HG02798 (cell line): ENCODE measurements around the gene FAM219B.
A peak's percentile ranks its signal among the peaks of the same experiment; 100 is the strongest.
"Not testable (repeated sequence)": the region's sequence is repeated elsewhere in the genome, so short reads cannot be mapped to it uniquely, and the experiment has no call there.

Experiments
- ATAC-seq: cut with Tn5 transposase; IDR thresholded peaks from one replicate; pipeline ENCODE4 v1.9.1; 2021; ENCODE audit warnings: mild to moderate bottlenecking; ENCODE audit not compliant: unreplicated experiment, poor library complexity

Gene FAM219B

GRCh38 chr15:74904190-74904805 lies 2.4 kb downstream of the FAM219B start:
- no peak for ATAC-seq

DNA sequence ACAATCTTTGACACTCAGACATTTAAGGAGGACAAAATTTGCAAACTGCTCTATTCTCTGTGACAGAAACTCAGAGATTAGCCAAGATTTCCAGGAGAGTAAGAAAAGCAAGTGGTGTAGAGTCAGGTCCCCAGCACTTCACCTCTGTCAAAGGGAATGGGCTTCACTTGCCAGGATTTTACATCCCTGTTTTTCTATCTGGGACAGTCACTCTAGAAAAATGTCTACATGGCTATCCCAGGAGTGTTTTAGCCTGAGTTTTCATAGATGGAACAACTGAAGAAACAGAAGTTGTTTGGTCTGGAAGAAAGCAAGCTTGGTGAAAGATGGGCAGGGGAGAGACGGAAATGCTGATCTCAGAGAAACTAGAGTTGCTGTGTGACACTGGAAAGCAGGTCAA lies 3.0 kb downstream of the FAM219B start:
- no peak for ATAC-seq

DNA sequence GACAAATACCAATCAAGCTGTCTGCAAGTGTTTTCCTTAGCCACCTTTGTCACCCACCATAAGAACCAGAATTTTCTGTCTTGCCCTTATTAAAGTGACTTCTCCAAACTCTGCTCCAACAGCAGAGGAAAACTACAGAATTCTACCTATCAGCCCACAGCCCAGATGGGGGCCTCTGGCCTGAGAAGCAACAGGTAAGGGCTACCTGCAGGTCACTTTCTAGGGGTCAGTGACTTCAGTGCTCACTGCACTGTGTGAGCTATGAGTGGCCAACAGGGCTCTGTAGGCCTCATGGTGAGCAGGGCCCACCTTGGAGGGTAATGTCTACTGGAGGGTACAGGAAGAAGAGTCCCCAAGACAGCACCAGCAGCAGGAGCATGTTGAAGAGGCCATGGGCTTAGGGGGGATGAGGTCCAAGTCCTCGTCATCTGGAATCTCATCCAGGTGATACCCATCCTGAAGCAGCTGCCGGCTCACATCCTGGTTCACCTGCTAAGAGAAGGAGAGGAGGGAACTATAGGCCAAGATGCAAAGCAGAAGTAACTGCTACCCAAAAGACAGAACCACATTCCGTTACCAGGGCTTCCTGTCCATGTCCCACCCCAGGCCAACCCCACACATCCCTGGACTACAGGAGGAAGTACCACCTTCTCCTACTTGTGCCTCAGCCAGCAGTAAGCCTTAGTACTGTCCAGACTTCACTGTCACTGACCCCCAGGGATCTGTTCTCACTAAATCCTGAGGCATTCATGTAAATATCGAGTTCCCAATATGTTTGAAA lies 4.2 kb downstream of the FAM219B start:
- no peak for ATAC-seq

DNA sequence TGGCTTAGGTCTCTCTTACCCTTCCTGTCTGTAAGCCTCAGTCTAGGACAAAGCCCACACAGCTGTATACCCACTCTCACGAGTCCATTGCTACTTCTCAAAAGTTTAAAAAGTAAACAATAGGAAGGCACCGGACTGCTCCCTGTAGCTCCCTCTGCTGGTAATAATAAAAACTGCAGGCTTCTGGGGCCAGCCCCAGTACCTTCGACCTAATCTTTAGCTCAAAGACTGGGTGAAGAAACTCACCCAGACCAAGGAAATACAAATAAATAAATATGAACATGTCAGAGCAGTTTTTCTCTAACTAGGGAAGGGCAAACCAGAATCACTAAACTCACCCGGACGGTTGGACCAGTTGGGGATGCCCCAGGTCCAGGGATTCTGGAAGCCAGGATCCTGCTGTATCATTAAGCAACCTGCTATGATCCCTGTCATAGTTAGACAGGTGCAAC lies 5.0 kb downstream of the FAM219B start:
- no peak for ATAC-seq

- ATAC-seq: no peak
Measured at GRCh38 chr15:74897300-74897701, 9.3 kb downstream of the FAM219B start.

GRCh38 chr15:74896316-74896715 lies 10.3 kb downstream of the FAM219B start:
- no peak for ATAC-seq

GRCh38 chr15:74895830-74896229 lies 10.8 kb downstream of the FAM219B start:
- ATAC-seq: no peak

- not testable (repeated sequence) for ATAC-seq
Measured at GRCh38 chr15:74894383-74894782, 12.3 kb downstream of the FAM219B start.

DNA sequence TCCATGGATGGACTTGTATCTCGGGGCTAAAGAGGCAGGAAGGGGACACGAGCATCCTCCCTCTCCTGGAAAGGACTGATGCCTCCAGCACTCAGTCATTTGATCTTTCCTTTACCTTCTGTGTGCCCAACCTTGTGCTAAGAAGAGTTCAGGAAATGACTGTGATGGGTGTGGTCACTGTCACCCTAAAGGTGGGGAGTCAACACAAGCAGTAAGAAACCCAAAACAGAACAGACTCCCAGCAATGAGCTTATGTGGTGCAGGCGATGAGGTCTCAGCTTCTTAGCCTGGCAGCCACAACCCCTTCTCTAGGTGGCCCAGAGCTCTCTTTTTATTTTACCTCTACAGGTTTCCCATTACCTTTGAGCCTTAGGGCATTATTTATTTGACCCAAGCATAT lies 13.0 kb downstream of the FAM219B start:
- ATAC-seq: no peak

DNA sequence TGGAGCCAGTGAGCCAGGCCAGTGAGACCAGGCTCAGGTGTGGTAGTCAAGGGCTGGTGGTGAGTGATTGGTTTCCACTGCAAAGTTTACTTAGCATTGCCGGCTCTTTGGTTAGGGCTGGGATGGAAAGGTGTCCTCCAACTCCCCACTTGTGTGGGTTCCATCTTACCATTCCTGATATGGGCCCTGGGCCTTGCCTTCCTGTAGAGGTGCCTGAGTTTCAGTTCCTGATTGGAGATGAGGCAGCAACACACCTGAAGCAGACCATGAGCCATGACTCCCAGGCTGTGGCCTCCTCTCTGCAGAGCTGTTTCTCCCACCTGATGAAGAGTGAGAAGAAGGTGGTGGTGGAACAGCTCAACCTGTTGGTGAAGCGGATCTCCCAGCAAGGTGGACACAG lies 13.7 kb downstream of the FAM219B start:
- ATAC-seq: no peak

DNA sequence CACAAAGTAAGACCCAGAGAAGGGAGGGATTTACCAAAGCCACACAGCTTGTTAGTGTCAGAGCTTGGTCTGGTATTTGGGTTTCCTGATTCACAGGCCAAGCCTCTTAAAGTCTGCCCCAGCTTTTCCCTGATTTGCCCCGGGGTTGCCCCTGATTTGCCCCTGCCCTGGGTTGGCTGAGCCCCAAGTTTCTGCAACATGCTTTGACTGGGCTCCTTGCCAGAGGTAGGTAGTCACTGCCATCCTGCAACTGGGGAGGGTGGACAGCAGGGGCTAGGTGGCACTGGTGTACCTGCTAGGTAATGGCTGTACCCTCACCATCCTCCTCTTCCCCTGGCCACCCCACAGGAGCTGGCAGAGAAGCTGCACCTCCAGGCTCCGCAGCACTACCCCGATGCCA lies 14.3 kb downstream of the FAM219B start:
- ATAC-seq: no peak

- no peak for ATAC-seq
Measured at GRCh38 chr15:74891469-74891868, 15.2 kb downstream of the FAM219B start.

GRCh38 chr15:74890665-74890960 lies 16.0 kb downstream of the FAM219B start:
- no peak for ATAC-seq

DNA sequence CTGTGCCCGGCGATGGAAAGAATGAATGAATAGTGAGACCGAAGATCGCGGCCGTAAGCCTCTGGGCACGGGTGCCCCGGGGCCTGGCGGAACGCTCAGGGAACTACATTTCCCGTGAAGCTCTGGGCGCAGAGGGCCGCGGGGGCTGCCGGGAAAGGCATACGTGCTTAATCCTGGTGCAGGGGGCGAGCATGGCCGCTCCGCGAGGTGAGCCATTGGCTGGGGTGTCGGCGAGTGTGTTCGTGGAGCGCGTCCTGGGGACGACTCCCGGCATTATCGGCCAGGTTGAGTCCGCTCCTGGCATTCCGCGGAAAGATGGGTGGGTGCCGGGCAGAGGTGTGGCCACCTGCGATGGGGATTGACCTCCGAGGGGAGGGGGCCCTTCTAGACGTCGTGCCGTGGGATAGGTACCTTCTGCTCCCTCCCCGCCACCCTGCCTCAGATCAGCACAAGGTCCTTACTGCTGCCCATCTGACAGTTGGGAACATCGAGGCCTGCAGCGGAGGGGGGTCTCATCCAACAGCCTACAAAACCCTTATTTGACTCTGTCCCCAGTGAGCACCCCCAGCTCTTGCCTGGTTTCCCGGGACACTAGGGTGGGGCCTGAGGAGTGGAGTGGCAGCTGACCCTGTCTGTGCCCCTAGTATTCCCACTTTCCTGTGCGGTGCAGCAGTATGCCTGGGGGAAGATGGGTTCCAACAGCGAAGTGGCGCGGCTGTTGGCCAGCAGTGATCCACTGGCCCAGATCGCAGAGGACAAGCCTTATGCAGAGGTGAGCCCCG lies 16.6 kb downstream of the FAM219B start, which contains the start of gene MPI:
Gene MPI (plus strand): TSS at position 160 of the 782 bp plus-strand sequence. CDS start 32 bp downstream, at position 192.
- ATAC-seq: peak; percentile 96

GRCh38 chr15:74889390-74889882 lies 17.2 kb downstream of the FAM219B start:
- peak; percentile 15 for ATAC-seq

DNA sequence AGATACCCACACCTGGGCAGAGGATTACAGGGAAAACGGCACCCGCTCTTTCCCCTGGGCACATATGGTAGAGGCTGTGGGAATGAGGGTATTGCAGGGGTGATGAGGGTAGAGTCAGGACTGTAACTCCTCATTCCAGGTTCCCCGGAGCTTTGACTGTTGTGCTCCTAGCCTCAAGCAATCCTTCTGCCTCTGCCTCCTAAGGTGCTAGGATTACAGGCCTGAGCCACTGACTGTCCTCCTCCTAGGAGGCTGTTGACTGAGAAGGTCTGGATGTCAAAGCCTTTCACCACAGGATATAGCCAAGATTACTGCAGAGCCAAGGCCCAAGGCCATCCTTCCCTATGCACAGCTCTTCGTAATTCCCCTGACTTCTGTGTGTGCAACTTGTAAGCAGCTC lies 17.9 kb downstream of the FAM219B start:
- ATAC-seq: no peak

DNA sequence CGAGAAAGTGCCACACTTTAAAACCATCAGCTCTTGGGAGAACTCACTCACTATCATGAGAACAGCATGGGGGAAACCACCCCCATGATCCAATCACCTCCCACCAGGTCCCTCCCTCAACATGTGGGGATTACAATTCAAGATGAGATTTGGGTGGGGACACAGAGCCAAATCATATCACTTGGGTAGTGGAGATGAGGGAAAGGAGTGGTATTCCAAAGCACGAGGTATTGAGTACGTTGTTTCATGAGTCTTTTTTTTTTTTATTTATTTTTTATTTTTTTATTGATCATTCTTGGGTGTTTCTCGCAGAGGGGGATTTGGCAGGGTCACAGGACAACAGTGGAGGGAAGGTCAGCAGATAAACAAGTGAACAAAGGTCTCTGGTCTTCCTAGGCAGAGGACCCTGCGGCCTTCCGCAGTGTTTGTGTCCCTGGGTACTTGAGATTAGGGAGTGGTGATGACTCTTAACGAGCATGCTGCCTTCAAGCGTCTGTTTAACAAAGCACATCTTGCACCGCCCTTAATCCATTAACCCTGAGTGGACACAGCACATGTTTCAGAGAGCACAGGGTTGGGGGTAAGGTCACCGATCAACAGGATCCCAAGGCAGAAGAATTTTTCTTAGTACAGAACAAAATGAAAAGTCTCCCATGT lies 19.0 kb downstream of the FAM219B start:
- not testable (repeated sequence) for ATAC-seq

GRCh38 chr15:74885461-74885860 lies 21.2 kb downstream of the FAM219B start:
- no peak for ATAC-seq

- ATAC-seq: no peak
Measured at GRCh38 chr15:74884428-74885223, 22.0 kb downstream of the FAM219B start.

GRCh38 chr15:74882528-74882927 lies 24.1 kb downstream of the FAM219B start:
- ATAC-seq: no peak
